GM21723 (cell line): Measurements from ENCODE around the gene NBEAL1.
A peak's percentile ranks its signal among the peaks of the same experiment; 100 is the strongest.
"Not testable (repeated sequence)": the region's sequence is repeated elsewhere in the genome, so short reads cannot be mapped to it uniquely, and the experiment has no call there.

ENCODE experiments used
- ATAC-seq: cut with Tn5 transposase; IDR thresholded peaks from one replicate; pipeline ENCODE4 v1.9.1; 2021; ENCODE audit warnings: mild to moderate bottlenecking, moderate library complexity; ENCODE audit not compliant: unreplicated experiment

NBEAL1 gene

DNA sequence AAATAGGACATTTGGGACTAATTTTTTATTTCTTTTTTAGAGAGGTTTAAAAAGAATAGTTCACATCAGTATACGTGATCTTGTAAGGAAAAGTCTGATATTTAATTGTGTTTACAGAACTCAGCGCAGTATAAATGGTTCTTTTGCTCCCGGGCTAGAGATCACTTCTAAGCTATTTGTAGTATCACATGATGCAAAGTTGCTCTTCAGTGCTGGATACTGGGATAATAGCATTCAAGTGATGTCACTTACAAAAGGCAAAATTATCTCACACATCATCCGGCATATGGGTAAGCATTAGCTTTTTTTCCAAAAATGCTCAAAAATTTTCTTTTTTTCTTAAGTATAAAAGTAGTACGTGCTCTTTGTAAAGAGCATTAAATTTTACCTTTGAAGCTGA, 186.8 kb downstream of the NBEAL1 start:
- no peak for ATAC-seq

DNA sequence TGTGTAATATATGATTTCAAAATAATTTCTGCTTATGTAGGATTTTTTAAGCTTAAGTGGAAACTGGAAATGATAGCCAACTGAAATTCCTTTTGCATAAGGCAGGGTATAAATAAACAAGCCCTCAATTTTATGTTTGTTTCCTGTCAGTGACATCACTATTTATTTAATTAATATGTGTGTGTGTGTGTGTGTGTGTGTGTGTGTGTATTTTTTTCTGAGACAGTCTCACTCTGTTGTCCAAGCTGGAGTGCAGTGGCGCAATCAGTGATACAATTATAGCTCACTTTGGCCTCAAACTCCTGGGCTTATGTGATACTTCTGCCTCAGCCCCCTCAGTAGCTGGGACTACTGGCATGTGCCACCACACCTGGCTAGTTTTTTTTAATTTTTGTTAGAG, 194.9 kb downstream of the NBEAL1 start:
- ATAC-seq, result no peak

DNA sequence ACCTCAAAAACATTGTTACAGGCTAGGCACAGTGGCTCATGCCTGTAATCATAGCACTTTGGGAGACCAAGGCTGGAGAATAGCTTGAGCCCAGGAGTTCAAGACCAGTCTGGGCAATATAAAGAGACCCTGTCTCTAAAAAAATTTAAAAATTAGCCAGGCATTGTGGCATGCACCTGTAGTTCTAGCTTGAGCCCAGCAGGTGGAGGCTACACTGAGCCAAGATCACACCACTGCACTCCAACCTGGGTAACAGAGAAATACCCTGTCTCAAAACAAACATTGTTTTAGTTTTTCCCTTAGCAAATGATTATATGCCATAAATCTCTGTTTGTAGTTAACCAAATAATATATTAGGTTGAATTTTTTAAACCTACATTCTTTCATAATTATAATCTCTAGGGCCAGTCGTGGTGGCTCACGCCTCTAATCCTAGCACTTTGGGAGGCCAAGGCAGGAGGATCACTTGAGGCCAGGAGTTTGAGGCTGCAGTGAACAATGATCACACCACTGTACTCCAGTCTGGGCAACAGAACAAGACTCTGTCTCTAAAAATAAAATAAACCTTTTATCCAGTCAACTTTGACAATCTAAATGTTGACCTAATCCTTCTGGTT, 210.9 kb downstream of the NBEAL1 start:
- ATAC-seq, result peak; percentile 67

DNA sequence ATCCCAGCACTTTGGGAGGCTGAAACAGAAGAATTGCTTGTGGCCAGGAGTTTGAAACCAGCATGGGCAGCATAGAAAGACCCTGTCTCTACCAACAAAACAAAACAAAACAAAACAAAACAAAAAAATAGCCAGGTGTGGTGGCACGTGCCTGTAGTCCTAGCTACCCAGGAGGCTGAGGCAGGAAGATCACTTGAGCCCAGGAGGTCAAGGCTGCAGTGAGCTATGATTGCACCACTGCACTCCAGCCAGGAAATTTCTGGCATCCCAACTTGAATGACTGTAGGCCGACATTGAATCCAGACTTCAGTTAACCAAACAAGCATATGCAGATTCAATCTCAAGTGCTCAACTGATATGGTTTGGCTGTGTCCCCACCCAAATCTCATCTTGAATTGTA, 215.0 kb downstream of the NBEAL1 start:
- ATAC-seq, result not testable (repeated sequence)

DNA sequence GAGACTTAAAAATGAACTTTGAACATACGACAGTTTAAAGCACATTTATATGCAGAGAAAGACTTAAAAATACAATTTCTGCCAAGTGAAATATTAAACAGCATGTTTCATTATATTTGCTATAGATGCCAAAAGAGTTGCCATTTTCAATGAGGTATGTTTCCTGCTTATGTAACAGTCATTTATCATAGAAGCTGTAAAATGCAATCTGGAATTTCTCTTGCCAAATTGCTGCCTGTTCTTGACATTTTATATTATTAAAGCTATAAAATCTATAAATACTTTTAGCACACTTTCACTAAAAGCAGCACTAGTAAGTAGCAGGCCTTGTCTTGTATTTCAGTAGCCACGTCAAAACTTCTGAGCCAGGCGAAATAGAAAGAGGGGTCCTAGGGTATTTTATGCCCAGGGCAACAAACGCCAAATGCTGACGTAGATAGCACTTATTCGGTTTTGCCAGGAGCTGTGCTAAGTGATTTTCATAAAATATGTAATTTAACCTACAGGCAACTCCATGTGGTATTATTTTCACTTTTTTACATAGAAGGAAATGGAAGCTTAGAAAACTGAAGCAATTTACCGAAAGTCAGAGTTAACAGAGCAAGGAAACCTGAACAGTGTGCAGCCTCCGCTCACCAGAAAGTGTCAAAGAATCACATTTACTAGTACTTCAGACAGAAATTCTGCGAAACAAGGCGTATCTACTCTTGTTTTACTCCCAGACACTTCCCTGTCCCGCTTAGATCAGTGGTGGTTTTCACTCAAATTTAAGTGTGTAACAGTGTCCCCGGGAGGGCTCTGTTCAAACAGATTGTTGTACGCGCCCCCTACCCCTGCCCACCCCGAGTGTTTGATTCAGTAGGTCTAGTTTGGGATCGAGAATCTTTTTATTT, 222.9 kb downstream of the NBEAL1 start:
- ATAC-seq, result no peak

DNA sequence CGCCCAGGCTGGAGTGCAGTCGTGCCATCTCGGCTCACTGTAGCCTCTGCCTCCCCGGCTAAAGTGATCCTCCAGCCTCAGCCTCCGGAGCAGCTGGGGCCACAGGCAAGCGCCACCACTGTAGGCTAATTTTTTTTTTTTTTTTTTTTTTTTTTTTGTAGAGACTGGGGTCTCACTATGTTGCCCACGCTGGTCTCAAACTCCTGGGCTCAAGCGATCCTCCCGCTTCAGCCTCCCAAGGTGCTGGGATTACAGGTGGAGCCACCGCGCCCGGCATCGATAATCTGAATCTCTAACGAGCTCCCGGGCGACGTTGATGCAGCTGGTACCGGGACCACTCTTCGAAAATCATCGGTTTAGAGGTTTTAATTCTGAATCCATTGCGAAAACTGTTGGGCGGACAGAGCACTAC, 223.6 kb downstream of the NBEAL1 start:
- ATAC-seq, result peak; percentile 0

DNA sequence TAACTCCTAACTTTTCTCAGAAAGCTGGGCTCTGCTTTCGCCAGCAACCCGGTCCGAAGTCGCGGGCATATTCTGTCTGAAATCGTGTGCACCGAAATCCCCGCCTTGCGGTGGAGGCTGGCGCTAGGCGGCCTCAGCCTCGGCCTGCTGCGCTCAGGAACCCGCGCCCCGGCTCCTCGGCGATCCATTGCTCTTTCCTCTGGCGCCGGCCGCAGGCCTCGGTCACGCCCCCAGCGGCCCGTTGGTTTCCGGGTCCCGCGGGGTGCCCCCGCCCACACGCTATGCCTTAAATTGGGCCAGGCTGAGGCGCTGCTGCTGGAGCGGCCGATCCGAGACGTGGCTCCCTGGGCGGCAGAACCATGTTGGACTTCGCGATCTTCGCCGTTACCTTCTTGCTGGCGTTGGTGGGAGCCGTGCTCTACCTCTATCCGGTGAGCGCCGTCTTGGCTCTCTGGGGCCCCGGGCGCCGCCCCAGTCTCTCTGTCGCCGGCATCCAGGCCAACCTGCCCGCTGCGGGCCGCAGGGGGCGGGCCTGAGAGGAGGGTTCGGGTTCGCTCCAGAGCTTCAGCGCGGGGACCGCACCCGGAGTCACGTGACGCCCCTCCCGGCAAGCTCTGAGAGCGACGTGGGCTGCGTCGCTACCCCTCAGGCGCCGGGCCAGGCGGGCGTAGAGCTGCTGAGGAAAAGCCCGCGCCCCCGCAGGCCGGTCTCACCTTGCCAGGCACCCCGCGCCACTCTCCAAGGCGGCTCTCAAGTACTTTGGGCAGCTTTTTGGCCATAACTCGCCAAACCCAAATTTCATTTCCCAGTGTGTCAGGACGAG, 224.2 kb downstream of the NBEAL1 start, which contains the start of gene CYP20A1:
CYP20A1 (plus strand) TSS at position 315 of the 823 bp plus-strand sequence; CDS start at position 360, 45 bp downstream.
- ATAC-seq, result peak; percentile 90

DNA sequence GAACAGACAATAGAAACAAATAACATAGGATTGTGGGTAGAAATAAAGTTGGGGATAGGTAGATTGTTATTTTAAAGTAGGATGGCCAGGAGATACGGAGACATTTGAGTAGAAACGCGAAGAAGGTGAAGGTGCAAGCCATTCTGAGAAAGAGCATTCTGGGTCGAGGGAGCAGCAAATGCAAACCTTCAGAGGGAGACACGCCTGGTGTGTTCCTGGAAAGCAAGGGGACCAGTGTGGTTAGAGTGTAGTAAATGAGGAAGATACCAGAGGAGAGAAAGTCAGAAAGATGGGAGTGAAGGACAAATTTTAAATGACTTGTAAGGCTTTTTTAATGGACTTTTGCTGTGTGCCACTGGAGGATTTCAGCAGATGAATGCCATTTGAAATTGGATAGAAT, 225.8 kb downstream of the NBEAL1 start:
- no peak for ATAC-seq

DNA sequence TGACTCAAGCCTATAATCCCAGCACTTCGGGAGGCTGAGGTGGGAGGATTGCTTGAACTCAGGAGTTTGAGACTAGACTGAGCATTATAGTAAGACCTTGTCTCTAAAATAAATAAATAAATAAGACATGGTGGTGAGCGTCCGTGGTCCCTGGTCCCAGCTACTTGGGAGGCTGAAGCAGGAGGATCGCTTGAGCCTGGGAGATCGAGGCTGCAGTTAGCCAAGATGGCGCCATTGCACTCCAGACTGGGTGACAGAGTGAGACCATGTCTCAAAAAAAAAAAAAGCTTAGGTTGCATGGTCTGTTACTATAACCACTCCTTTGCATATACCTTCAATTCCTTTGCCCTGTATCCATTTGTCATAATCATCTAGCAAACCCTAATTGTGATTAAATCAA, 227.8 kb downstream of the NBEAL1 start:
- ATAC-seq, result no peak

DNA sequence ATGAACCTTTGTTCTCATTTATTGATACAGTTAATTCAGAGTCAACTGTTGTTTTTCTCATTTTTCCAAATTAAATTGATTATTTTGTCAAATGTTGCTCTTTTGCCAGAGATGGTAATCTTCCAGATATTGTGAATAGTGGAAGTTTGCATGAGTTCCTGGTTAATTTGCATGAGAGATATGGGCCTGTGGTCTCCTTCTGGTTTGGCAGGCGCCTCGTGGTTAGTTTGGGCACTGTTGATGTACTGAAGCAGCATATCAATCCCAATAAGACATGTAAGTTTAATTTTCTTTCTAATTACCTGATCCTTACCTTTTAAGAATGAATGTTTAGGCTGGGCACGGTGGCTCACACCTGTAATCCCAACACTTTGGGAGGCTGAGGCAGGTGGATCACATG, 232.0 kb downstream of the NBEAL1 start:
- no peak for ATAC-seq

DNA sequence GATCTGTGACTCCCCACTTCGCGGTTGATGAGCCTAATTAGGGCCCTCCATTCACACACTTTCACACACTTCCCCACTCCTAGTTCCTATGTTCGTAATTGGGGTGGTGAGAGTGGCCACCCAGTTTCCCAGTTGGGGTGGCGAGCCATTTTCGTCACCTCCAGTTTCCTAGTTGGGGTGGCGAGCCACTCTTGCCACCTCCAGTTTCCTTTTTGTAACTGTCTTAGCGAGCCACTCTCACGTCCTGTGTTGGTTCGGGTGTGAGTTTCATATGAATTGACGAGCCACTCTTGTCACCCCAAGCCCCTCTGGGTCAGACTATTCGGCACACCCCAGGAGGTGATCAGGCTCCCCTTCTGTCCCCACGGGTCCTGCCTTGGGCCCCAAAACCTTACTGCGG, 238.1 kb downstream of the NBEAL1 start:
- no peak for ATAC-seq

DNA sequence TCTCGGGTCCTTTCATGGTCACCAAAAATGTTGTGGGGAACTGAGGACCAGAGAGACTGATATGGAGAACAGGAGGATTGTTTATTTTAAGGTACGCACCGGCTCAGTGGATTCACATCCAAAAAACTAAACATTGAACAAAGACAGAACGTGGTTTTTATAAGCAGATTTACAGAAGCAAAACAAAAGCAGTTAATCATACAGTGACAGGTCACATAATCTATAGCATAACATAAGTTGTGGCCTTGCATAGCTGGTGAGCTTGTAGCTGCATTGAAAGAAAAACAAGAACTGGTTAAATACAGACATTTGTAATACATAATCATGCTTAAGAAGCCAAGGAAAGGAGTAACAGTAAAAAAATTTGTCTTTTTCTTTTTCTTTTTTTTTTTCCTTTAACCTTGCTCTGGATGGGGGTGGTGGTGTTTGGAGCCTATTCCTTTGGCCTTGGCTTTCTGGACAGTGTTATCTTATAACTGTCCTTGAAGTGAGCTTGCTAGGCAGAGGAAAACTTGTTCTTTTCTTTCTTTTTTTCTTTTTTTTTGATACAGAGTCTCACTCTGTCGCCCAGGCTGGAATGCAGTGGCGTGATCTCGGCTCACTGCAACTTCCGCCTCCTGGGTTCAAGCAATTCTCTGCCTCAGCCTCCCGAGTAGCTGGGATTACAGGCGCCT, 238.9 kb downstream of the NBEAL1 start:
- not testable (repeated sequence) for ATAC-seq

DNA sequence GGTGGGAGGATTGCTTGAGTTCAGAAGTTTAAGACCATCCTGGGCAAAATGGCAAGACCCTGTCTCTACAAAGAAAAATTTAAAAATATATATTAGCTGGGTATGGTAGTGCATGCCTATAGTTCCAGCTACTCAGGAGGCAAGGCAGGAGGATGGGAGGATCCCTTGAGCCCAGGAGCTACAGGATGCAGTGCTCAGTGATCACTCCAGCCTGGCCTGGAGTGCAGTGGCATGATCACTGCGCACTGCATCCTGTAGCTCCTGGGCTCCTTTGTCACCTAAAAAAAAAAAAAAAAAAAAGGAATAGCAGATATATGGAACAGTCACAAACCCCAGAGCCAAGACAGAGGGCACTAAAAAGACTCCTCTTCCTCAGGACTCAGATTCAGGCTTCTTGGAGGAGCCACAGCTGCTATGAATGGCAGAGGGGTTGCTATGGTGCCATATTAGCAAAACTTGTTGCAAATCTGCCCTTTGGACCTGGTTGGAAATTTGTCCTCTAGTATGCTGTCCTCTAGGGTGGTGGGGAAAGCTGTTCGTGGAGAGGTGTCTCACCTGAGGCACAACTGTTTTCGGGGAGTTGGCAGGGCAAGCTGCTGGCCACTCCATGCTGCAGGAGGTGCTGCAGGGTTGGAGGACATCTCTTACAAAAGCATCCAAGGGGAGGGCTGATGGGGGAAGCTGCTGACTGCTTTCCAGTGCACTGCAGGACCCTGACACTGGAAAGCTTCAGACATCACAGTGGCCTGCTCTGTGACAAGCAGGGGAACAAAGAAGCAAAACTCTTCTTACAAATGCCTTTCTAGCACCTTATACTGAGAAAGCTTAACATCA, 246.9 kb downstream of the NBEAL1 start:
- ATAC-seq, result no peak
